ENCODE measurements around the gene PPM1N. TPM values are rescaled to one million over a fixed set of nuclear protein-coding genes. Genes with fewer than 3 reads are reported as not detected.

The PPM1N gene
- polyA plus RNA-seq, 1 donor (not counting 4 experiments of a cell fraction or from before 2014, with no cell fraction given), result 1.9 TPM

GRCh38 chr19:45472563-45473366 is 25.5 kb upstream of the PPM1N start:
- no peaks in the 10 kb centered on the region for H3K27me3 ChIP-seq (ENCODE audit: control insufficient read depth, extremely low read depth, insufficient read depth, low read length)
- no peak for FAIRE-seq

DNA sequence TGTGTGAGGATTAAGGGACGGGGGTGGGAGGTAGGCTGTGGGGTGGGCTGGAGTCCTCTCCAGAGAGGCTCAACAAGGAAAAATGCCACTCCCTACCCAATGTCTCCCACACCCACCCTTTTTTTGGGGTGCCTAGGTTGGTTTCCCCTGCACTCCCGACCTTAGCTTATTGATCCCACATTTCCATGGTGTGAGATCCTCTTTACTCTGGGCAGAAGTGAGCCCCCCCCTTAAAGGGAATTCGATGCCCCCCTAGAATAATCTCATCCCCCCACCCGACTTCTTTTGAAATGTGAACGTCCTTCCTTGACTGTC is 24.9 kb upstream of the PPM1N start:
- Histone ChIP-seq H2AFZ (ENCODE audit: control insufficient read depth, low read length) (no peak overlapping the region), H3K4me3 (ENCODE audit: control insufficient read depth in 2 of 3, extremely low read depth in 1 of 3, insufficient read depth in 2 of 3, low read depth in 1 of 3, low read length in 3 of 3) (no peak overlapping the region), H3K4me2 (ENCODE audit: control insufficient read depth, extremely low read depth, insufficient read depth, low read depth, low read length) (no peak overlapping the region), H3K4me1 (ENCODE audit: control insufficient read depth, extremely low read depth, insufficient read depth, low read length) (peaks cover 18% of the 10 kb centered on the region), H4K20me1 (ENCODE audit: control insufficient read depth, extremely low read depth, insufficient read depth, low read length) (no peaks in the 10 kb centered on the region), H3K27me3 (ENCODE audit: control insufficient read depth, extremely low read depth, insufficient read depth, low read length) (no peaks in the 10 kb centered on the region), H3K9ac (ENCODE audit: control insufficient read depth, extremely low read depth, insufficient read depth, low read length) (no peak overlapping the region), H3K27ac (ENCODE audit: control insufficient read depth, insufficient read depth, low read length) (no peak overlapping the region), H3K79me2 (ENCODE audit: control insufficient read depth, insufficient read depth, low read length) (no peaks in the 10 kb centered on the region), H3K9me3 (ENCODE audit: control insufficient read depth, low read depth, low read length) (no peaks in the 10 kb centered on the region), H3K36me3 (ENCODE audit: control insufficient read depth in 2 of 2, extremely low read depth in 1 of 2, insufficient read depth in 2 of 2, low read length in 2 of 2) (no peaks in the 10 kb centered on the region), H3K9me1 (ENCODE audit: control insufficient read depth, extremely low read depth, insufficient read depth, low read length) (no peaks in the 10 kb centered on the region)
- dilution Hi-C loops (cut with MboI; ENCODE audit: extremely low pct_ligation_motif_present, low sequenced_read_pairs), result no loop called here
- TF ChIP-seq CTCF (optimal IDR thresholded peaks at IDR 0.05 in 1 of 3, IDR thresholded peaks at IDR 0.05 in 1 of 3, conservative IDR thresholded peaks at IDR 0.05 in 1 of 3; ENCODE audit: extremely low read depth in 1 of 3, insufficient read depth in 2 of 3, low read length in 3 of 3), result no peak
- FAIRE-seq, result no peak
- no peak for DNase-seq (ENCODE audit: low read depth, low spot score)

More at GRCh38 chr19:45472563-45473366, 25.5 kb upstream of the PPM1N start:
- dilution Hi-C loops (cut with MboI; ENCODE audit: extremely low pct_ligation_motif_present, low sequenced_read_pairs), result no loop called here
- no peaks in the 10 kb centered on the region for H3K9me1 ChIP-seq (ENCODE audit: control insufficient read depth, extremely low read depth, insufficient read depth, low read length)
- H3K36me3 ChIP-seq (ENCODE audit: control insufficient read depth in 2 of 2, extremely low read depth in 1 of 2, insufficient read depth in 2 of 2, low read length in 2 of 2), result no peaks in the 10 kb centered on the region
- peaks cover 15% of the 10 kb centered on the region for H3K4me1 ChIP-seq (ENCODE audit: control insufficient read depth, extremely low read depth, insufficient read depth, low read length)
- no peaks in the 10 kb centered on the region for H3K79me2 ChIP-seq (ENCODE audit: control insufficient read depth, insufficient read depth, low read length)
- TF ChIP-seq CTCF (optimal IDR thresholded peaks at IDR 0.05 in 1 of 3, IDR thresholded peaks at IDR 0.05 in 1 of 3, conservative IDR thresholded peaks at IDR 0.05 in 1 of 3; ENCODE audit: extremely low read depth in 1 of 3, insufficient read depth in 2 of 3, low read length in 3 of 3) (no peak), EZH2 (IDR thresholded peaks at IDR 0.05; ENCODE audit: low read length) (no peak)
- H3K4me2 ChIP-seq (ENCODE audit: control insufficient read depth, extremely low read depth, insufficient read depth, low read depth, low read length), result no peak overlapping the region
- DNase-seq (ENCODE audit: low read depth, low spot score), result no peak
- no peak overlapping the region for H3K27ac ChIP-seq (ENCODE audit: control insufficient read depth, insufficient read depth, low read length)
- no peak overlapping the region for H3K9ac ChIP-seq (ENCODE audit: control insufficient read depth, extremely low read depth, insufficient read depth, low read length)
- no peak overlapping the region for H2AFZ ChIP-seq (ENCODE audit: control insufficient read depth, low read length)
- H4K20me1 ChIP-seq (ENCODE audit: control insufficient read depth, extremely low read depth, insufficient read depth, low read length), result no peaks in the 10 kb centered on the region
- H3K4me3 ChIP-seq (ENCODE audit: control insufficient read depth in 2 of 3, extremely low read depth in 1 of 3, insufficient read depth in 2 of 3, low read depth in 1 of 3, low read length in 3 of 3), result no peak overlapping the region
- H3K9me3 ChIP-seq (ENCODE audit: control insufficient read depth, low read depth, low read length), result no peaks in the 10 kb centered on the region

Measured in keratinocyte (primary cell).